HEK293 (cell line): ENCODE measurements around the gene ANTXR2.

Experiments
- CTCF ChIA-PET: fragments of 350-600 bp; formaldehyde crosslinking; extraction: SDS; loops from one replicate; lab custom pipeline; 2021; ENCODE audit warnings: antibody characterized with exemption; lab: Yijun Ruan, JAX
- POLR2A ChIA-PET: fragments of 300-600 bp; formaldehyde crosslinking; extraction: SDS; loops from one replicate; lab custom pipeline; 2020; ENCODE audit warnings: antibody characterized with exemption, inconsistent platforms; lab: Yijun Ruan, JAX
- H3K27ac ChIP-seq: fragments of 200-500 bp; sonication (Bioruptor generic); 2 replicates; pipeline ENCODE4 v1.5.1; 2014; ENCODE audit warnings: low read depth, low read length, control low read depth, inconsistent platforms; ENCODE audit errors: extremely low read depth
- H3K36me3 ChIP-seq, 2 experiments: fragments of 200-500 bp in 1 of 2; sonication (Bioruptor generic) in 1 of 2; 1 replicate in 1 of 2; 2 replicates in 1 of 2; pipeline ENCODE4 v1.5.1; 2014 to 2017; ENCODE audit warnings: inconsistent platforms in 2 of 2, low read length in 2 of 2; ENCODE audit not compliant: control insufficient read depth in 2 of 2, insufficient read depth in 1 of 2
- H3K4me1 ChIP-seq: fragments of 200-500 bp; sonication (Bioruptor generic); 2 replicates; pipeline ENCODE4 v1.5.1; 2014; ENCODE audit warnings: mild to moderate bottlenecking, low read length, inconsistent platforms; ENCODE audit not compliant: control insufficient read depth, insufficient read depth
- H3K4me3 ChIP-seq: 2 replicates; pipeline ENCODE4 v1.5.1; 2011; ENCODE audit warnings: low read depth, mild to moderate bottlenecking, control low read depth, low read length, moderate library complexity
- H3K9me3 ChIP-seq: fragments of 200-500 bp; sonication (Bioruptor generic); 2 replicates; pipeline ENCODE4 v1.5.1; 2014; ENCODE audit warnings: low read depth, low read length, inconsistent platforms; ENCODE audit not compliant: control insufficient read depth, insufficient read depth
- GLI4 ChIP-seq: fragments of 450-650 bp; formaldehyde crosslinking; IDR thresholded peaks from 2 replicates; pipeline ENCODE4 v1.5.1; 2016; ENCODE audit warnings: missing biosample characterization, missing genetic modification characterization
- IKZF3 ChIP-seq: fragments of 450-650 bp; IDR thresholded peaks from 2 replicates; pipeline ENCODE4 v1.5.0; 2018; ENCODE audit warnings: missing biosample characterization, mild to moderate bottlenecking, missing genetic modification characterization, moderate library complexity
- PATZ1 ChIP-seq: fragments of 450-650 bp; formaldehyde crosslinking; IDR thresholded peaks from 2 replicates; pipeline ENCODE4 v1.5.1; 2016; ENCODE audit warnings: missing biosample characterization, missing genetic modification characterization
- PRDM10 ChIP-seq: fragments of 450-650 bp; formaldehyde crosslinking; IDR thresholded peaks from 2 replicates; pipeline ENCODE4 v1.5.1; 2016; ENCODE audit warnings: missing biosample characterization, missing genetic modification characterization
- PRDM4 ChIP-seq: fragments of 450-650 bp; formaldehyde crosslinking; IDR thresholded peaks from 2 replicates; pipeline ENCODE4 v1.5.1; 2017; ENCODE audit warnings: missing biosample characterization, missing genetic modification characterization
- SP2 ChIP-seq: fragments of 450-650 bp; formaldehyde crosslinking; IDR thresholded peaks from 2 replicates; pipeline ENCODE4 v1.5.1; 2016; ENCODE audit warnings: missing biosample characterization, missing genetic modification characterization
- ZBTB20 ChIP-seq: fragments of 450-650 bp; formaldehyde crosslinking; IDR thresholded peaks from 2 replicates; pipeline ENCODE4 v1.5.1; 2016; ENCODE audit warnings: missing biosample characterization, missing genetic modification characterization
- ZBTB21 ChIP-seq: fragments of 450-650 bp; formaldehyde crosslinking; IDR thresholded peaks from 2 replicates; pipeline ENCODE4 v1.5.1; 2017; ENCODE audit warnings: missing biosample characterization, missing genetic modification characterization
- ZBTB44 ChIP-seq: fragments of 450-650 bp; IDR thresholded peaks from 2 replicates; pipeline ENCODE4 v1.5.1; 2018; ENCODE audit warnings: missing biosample characterization, mild to moderate bottlenecking, missing genetic modification characterization
- ZNF169 ChIP-seq: fragments of 450-650 bp; formaldehyde crosslinking; IDR thresholded peaks from 2 replicates; pipeline ENCODE4 v1.5.1; 2016; ENCODE audit warnings: missing biosample characterization, missing genetic modification characterization
- ZNF19 ChIP-seq: fragments of 450-650 bp; formaldehyde crosslinking; IDR thresholded peaks from 2 replicates; pipeline ENCODE4; 2016; ENCODE audit warnings: missing biosample characterization, missing genetic modification characterization, low read depth
- ZNF248 ChIP-seq: fragments of 450-650 bp; formaldehyde crosslinking; IDR thresholded peaks from 2 replicates; pipeline ENCODE4 v1.5.1; 2017; ENCODE audit warnings: missing biosample characterization, missing genetic modification characterization
- ZNF324 ChIP-seq: fragments of 450-650 bp; formaldehyde crosslinking; IDR thresholded peaks from 2 replicates; pipeline ENCODE4 v1.5.1; 2016; ENCODE audit warnings: missing biosample characterization, missing genetic modification characterization
- ZNF37A ChIP-seq: fragments of 450-650 bp; IDR thresholded peaks from 2 replicates; pipeline ENCODE4 v1.5.1; 2018; ENCODE audit warnings: missing biosample characterization, missing genetic modification characterization
- ZNF391 ChIP-seq: fragments of 450-650 bp; formaldehyde crosslinking; IDR thresholded peaks from 2 replicates; pipeline ENCODE4 v1.5.1; 2016; ENCODE audit warnings: low read depth, missing biosample characterization, missing genetic modification characterization, borderline replicate concordance
- ZNF394 ChIP-seq: fragments of 450-650 bp; formaldehyde crosslinking; IDR thresholded peaks from 2 replicates; pipeline ENCODE4 v1.5.1; 2016; ENCODE audit warnings: missing biosample characterization, missing genetic modification characterization, mild to moderate bottlenecking, moderate library complexity, borderline replicate concordance
- ZNF416 ChIP-seq: fragments of 450-650 bp; formaldehyde crosslinking; IDR thresholded peaks from 2 replicates; pipeline ENCODE4 v1.5.1; 2016; ENCODE audit warnings: missing biosample characterization, missing genetic modification characterization
- ZNF558 ChIP-seq: fragments of 450-650 bp; formaldehyde crosslinking; IDR thresholded peaks from 2 replicates; pipeline ENCODE4 v1.5.1; 2016; ENCODE audit warnings: missing biosample characterization, missing genetic modification characterization
- ZNF776 ChIP-seq: fragments of 450-650 bp; formaldehyde crosslinking; IDR thresholded peaks from 2 replicates; pipeline ENCODE4 v1.5.0; 2017; ENCODE audit warnings: missing biosample characterization, missing genetic modification characterization, borderline replicate concordance
- ZNF830 ChIP-seq: fragments of 450-650 bp; IDR thresholded peaks from 2 replicates; pipeline ENCODE4 v1.5.0; 2018; ENCODE audit warnings: missing biosample characterization, missing genetic modification characterization, low read depth, mild to moderate bottlenecking, moderate library complexity
- ZSCAN30 ChIP-seq: fragments of 450-650 bp; IDR thresholded peaks from 2 replicates; pipeline ENCODE4 v1.5.1; 2018; ENCODE audit warnings: missing biosample characterization, mild to moderate bottlenecking, missing genetic modification characterization, moderate library complexity
- TF ChIP-seq, protein P1 (sequence below): fragments of 450-650 bp; formaldehyde crosslinking; IDR thresholded peaks from 2 replicates; pipeline ENCODE4 v1.5.1; 2016; ENCODE audit warnings: missing biosample characterization, missing genetic modification characterization, low read depth
- TF ChIP-seq, protein P2 (sequence below): fragments of 450-650 bp; formaldehyde crosslinking; IDR thresholded peaks from 2 replicates; pipeline ENCODE4 v1.5.1; 2016; ENCODE audit warnings: missing biosample characterization, missing genetic modification characterization

ANTXR2 gene

DNA sequence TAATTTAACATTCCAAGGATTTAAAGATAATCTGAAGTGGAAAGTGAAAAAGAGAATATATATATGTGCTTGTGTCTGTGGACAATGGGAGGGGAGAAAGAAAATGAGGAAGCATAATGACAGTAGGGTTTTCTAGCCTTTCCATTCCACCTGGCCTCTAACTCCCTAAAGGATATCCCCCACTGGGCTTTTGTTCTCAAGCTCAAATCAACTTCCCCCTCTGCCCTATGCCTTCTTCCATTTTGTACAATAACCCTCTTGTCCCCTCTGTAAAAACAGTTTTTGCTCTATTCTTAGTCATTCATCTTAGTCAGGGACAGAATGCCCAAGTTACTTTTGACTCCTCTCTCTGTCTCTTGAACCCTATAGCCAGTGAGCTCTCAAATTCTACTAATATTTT is 23.6 kb downstream of the ANTXR2 start:
- POLR2A ChIA-PET: no interaction called here
- Histone ChIP-seq H3K4me1 (no peaks in the 10 kb centered on the region), H3K27ac (no peak overlapping the region), H3K9me3 (no peaks in the 10 kb centered on the region), H3K36me3 (no peaks in the 10 kb centered on the region), H3K4me3 (no peak overlapping the region)
- CTCF ChIA-PET: interaction anchor here (0.6 kb wide), 1 partner anchor 366 kb away, joined by 3 read pairs; no protein-coding TSS in a partner anchor
- TF ChIP-seq ZNF830 (tag by site-specific recombination) (no peak), ZNF19 (tag by site-specific recombination) (no peak), GLI4 (tag by site-specific recombination) (no peak), IKZF3 (no peak), PRDM4 (tag by site-specific recombination) (no peak), ZNF169 (tag by site-specific recombination) (no peak), ZNF416 (tag by site-specific recombination) (no peak), ZNF248 (tag by site-specific recombination) (no peak), ZNF391 (tag by site-specific recombination) (no peak), SP2 (tag by site-specific recombination) (no peak), ZNF37A (tag by site-specific recombination) (no peak), ZNF558 (tag by site-specific recombination) (no peak), ZNF776 (tag by site-specific recombination) (no peak), ZBTB21 (tag by site-specific recombination) (no peak), ZNF394 (no peak), PRDM10 (no peak)
- TF ChIP-seq, protein P1, sequence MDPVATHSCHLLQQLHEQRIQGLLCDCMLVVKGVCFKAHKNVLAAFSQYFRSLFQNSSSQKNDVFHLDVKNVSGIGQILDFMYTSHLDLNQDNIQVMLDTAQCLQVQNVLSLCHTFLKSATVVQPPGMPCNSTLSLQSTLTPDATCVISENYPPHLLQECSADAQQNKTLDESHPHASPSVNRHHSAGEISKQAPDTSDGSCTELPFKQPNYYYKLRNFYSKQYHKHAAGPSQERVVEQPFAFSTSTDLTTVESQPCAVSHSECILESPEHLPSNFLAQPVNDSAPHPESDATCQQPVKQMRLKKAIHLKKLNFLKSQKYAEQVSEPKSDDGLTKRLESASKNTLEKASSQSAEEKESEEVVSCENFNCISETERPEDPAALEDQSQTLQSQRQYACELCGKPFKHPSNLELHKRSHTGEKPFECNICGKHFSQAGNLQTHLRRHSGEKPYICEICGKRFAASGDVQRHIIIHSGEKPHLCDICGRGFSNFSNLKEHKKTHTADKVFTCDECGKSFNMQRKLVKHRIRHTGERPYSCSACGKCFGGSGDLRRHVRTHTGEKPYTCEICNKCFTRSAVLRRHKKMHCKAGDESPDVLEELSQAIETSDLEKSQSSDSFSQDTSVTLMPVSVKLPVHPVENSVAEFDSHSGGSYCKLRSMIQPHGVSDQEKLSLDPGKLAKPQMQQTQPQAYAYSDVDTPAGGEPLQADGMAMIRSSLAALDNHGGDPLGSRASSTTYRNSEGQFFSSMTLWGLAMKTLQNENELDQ (tag by site-specific recombination): no peak

GRCh38 chr4:80045786-80046185 is 27.2 kb downstream of the ANTXR2 start:
- CTCF ChIA-PET: interaction anchor here (1.2 kb wide), 1 partner anchor 156 kb away, joined by 3 read pairs; no protein-coding TSS in a partner anchor
- H3K36me3 ChIP-seq: no peaks in the 10 kb centered on the region
- H3K9me3 ChIP-seq: no peaks in the 10 kb centered on the region
- no peaks in the 10 kb centered on the region for H3K4me1 ChIP-seq
- no peak overlapping the region for H3K27ac ChIP-seq
- POLR2A ChIA-PET: no interaction called here
- no peak overlapping the region for H3K4me3 ChIP-seq
- TF ChIP-seq ZBTB20 (tag by site-specific recombination) (no peak), ZSCAN30 (tag by site-specific recombination) (no peak), ZNF19 (tag by site-specific recombination) (no peak), ZBTB44 (tag by site-specific recombination) (no peak), ZNF324 (tag by site-specific recombination) (no peak), PATZ1 (tag by site-specific recombination) (no peak)
- TF ChIP-seq, protein P2, sequence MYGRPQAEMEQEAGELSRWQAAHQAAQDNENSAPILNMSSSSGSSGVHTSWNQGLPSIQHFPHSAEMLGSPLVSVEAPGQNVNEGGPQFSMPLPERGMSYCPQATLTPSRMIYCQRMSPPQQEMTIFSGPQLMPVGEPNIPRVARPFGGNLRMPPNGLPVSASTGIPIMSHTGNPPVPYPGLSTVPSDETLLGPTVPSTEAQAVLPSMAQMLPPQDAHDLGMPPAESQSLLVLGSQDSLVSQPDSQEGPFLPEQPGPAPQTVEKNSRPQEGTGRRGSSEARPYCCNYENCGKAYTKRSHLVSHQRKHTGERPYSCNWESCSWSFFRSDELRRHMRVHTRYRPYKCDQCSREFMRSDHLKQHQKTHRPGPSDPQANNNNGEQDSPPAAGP (tag by site-specific recombination): no peak
